ENCODE data around the gene GNB1L.
A peak's percentile ranks its signal among the peaks of the same experiment; 100 is the strongest.

The GNB1L gene

DNA sequence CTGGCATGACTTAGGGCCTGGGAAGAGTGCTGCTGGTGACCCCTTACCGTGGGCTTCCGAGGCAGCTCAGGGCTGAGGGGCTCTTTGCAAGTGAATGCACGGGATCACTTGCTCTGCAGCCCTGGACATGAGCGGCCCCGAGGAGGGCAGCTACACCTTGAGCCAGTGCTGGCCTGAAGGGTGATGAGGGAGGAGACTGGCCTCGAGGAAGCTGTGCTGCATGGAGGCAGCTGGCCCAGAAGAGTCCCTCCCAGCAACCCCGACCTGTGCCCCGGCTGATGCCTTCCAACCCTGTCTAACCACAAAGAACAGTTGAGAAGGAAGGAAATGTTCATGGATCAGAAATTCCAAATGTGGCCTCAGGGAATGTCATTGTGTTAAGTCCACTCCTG is 48.9 kb downstream of the GNB1L start:
- H3K9me3 ChIP-seq (ENCODE audit: control insufficient read depth, low read length), result no peaks in the 10 kb centered on the region
- H2BK5ac ChIP-seq (ENCODE audit: low read depth, low read length, poor library complexity, severe bottlenecking), result no peak overlapping the region
- no peak overlapping the region for H3K23ac ChIP-seq (ENCODE audit: low read length in 2 of 2)
- peaks cover 0 to 58% of the 10 kb centered on the region in 2 experiments for H3K36me3 ChIP-seq (ENCODE audit: control insufficient read depth in 1 of 2, insufficient read depth in 2 of 2, low read depth in 1 of 2, low read length in 2 of 2)
- no peak overlapping the region for H2AK5ac ChIP-seq (ENCODE audit: low read length, severe bottlenecking)
- no peak overlapping the region for H3K4ac ChIP-seq (ENCODE audit: low read depth in 1 of 2, low read length in 2 of 2)
- no peak overlapping the region for H4K91ac ChIP-seq (ENCODE audit: low read length)
- no peak overlapping the region for H3K14ac ChIP-seq (ENCODE audit: low read length in 2 of 2)
- no peak overlapping the region for H4K8ac ChIP-seq (ENCODE audit: low read length)
- H3K27me3 ChIP-seq (ENCODE audit: control insufficient read depth in 1 of 2, insufficient read depth in 1 of 2, low read length in 2 of 2), result no peaks in the 10 kb centered on the region
- no peak overlapping the region for H3K9ac ChIP-seq (ENCODE audit: low read length)
- H2BK120ac ChIP-seq (ENCODE audit: low read depth, low read length), result no peak overlapping the region
- no peak overlapping the region for H3K4me3 ChIP-seq (ENCODE audit: insufficient read depth in 1 of 2, low read depth in 1 of 2, low read length in 2 of 2)
- WGBS, result 90% methylated on average over 8 of the region's 8 CpGs
- H2BK15ac ChIP-seq (ENCODE audit: low read depth, poor library complexity, severe bottlenecking), result no peak overlapping the region
- H3K79me1 ChIP-seq (replicated peaks; ENCODE audit: low read length, poor library complexity, severe bottlenecking), result no peaks in the 10 kb centered on the region
- H3K4me1 ChIP-seq (ENCODE audit: control insufficient read depth, insufficient read depth, low read depth, low read length), result peaks cover 15% of the 10 kb centered on the region
- H2BK12ac ChIP-seq (ENCODE audit: low read length in 2 of 2), result no peak overlapping the region
- no peak overlapping the region for H3K18ac ChIP-seq (ENCODE audit: low read depth in 1 of 2, low read length in 2 of 2)
- no peak for DNase-seq
- H3K27ac ChIP-seq (ENCODE audit: low read length, poor library complexity, severe bottlenecking), result no peak overlapping the region
- no peak overlapping the region for H2AFZ ChIP-seq (ENCODE audit: low read depth, low read length)
- H3K4me2 ChIP-seq (ENCODE audit: low read length, poor library complexity, severe bottlenecking), result no peak overlapping the region

DNA sequence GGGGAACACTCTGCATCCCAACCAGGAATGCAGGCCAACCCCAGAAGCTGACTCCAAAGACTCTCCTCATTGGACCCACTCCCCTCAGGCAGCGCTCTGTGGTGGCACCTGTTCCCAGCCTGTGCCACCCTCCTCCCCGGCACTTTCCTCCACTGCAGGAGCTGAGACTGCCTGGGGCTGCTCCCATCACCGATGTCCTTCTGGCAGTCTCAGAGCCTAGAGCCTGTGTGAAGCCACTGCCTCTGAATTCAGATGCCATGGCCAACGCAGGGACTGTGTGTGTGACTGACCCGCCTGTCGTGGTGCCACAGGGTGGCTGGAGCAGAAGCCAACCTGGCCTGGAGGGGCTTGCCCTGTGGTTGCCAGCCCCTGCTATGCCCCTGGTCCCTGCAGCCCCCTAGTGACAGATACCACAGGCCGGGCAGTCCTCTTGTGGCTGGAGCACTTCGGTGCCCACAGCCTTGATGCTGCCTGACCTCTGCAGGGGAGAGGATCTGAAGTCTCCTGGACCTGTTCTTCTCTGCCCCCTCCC is 50.9 kb downstream of the GNB1L start:
- Histone ChIP-seq H3K4me1 (ENCODE audit: control insufficient read depth, insufficient read depth, low read depth, low read length) (peaks cover 22% of the 10 kb centered on the region), H3K9me3 (ENCODE audit: control insufficient read depth, low read length) (no peaks in the 10 kb centered on the region), H2BK120ac (ENCODE audit: low read depth, low read length) (no peak overlapping the region), H2AFZ (ENCODE audit: low read depth, low read length) (no peak overlapping the region), H3K27me3 (ENCODE audit: control insufficient read depth in 1 of 2, insufficient read depth in 1 of 2, low read length in 2 of 2) (no peaks in the 10 kb centered on the region), H3K14ac (ENCODE audit: low read length in 2 of 2) (no peak overlapping the region), H3K27ac (ENCODE audit: low read length, poor library complexity, severe bottlenecking) (no peak overlapping the region), H3K4me3 (ENCODE audit: insufficient read depth in 1 of 2, low read depth in 1 of 2, low read length in 2 of 2) (no peak overlapping the region), H4K91ac (ENCODE audit: low read length) (no peak overlapping the region), H2AK5ac (ENCODE audit: low read length, severe bottlenecking) (no peak overlapping the region), H3K23ac (ENCODE audit: low read length in 2 of 2) (no peak overlapping the region), H3K18ac (ENCODE audit: low read depth in 1 of 2, low read length in 2 of 2) (no peak overlapping the region), H3K79me1 (replicated peaks; ENCODE audit: low read length, poor library complexity, severe bottlenecking) (no peaks in the 10 kb centered on the region), H2BK12ac (ENCODE audit: low read length in 2 of 2) (no peak overlapping the region), H3K4me2 (ENCODE audit: low read length, poor library complexity, severe bottlenecking) (no peak overlapping the region), H4K8ac (ENCODE audit: low read length) (no peak overlapping the region), H3K36me3 (ENCODE audit: control insufficient read depth in 1 of 2, insufficient read depth in 2 of 2, low read depth in 1 of 2, low read length in 2 of 2) (peaks cover 0 to 71% of the 10 kb centered on the region in 2 experiments), H3K4ac (ENCODE audit: low read depth in 1 of 2, low read length in 2 of 2) (no peak overlapping the region), H2BK15ac (ENCODE audit: low read depth, poor library complexity, severe bottlenecking) (no peak overlapping the region), H3K9ac (ENCODE audit: low read length) (no peak overlapping the region), H2BK5ac (ENCODE audit: low read depth, low read length, poor library complexity, severe bottlenecking) (no peak overlapping the region)
- no peak for DNase-seq
- WGBS, result 96% methylated on average over 8 of the region's 8 CpGs

DNA sequence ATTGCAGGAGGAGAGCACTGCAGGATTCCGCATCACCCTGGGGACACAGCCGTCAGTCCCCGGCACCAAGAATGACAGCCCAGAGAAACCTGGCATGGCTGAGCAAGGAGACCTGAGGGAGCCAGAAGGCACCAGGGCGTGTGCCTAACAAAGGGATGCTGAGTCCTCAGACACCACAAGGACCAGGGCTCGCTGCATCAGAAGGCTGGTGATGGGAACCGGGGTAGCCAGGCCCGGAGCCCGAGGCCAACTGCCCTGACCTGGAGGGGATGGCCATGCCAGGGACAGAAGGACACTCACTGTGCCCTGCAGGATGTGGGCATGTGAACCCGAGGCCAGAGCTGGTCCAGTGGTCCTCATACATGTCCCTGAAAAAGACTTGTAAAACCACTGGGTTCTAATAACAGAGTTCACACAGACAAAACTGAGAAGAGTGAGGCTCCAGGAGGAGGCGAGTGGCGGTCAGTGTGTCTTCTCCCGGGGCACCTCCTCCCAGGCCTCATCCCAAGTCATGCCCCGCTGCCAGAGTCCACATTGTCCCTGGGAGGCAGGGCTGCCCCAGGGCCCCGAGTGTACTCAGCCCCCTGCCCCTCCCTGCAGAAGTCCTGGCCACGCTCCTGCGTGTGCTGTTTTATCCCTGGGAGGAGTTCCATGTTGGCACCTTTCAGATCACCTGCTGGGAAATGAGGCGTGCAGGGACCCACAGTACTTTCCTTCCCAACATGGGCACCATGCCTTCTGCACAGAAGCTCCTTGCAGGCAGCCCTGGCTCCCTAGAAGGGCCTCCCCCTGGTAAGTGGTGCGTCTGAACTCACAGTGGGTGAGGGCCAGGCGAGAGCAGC is 51.6 kb downstream of the GNB1L start:
- DNase-seq, result no peak
- H3K36me3 ChIP-seq (ENCODE audit: control insufficient read depth in 1 of 2, insufficient read depth in 2 of 2, low read depth in 1 of 2, low read length in 2 of 2), result peaks cover 0 to 74% of the 10 kb centered on the region in 2 experiments
- WGBS, result 98% methylated on average over 19 of the region's 19 CpGs
- H3K23ac ChIP-seq (ENCODE audit: low read length in 2 of 2), result no peak overlapping the region
- H3K14ac ChIP-seq (ENCODE audit: low read length in 2 of 2), result no peak overlapping the region
- H3K27ac ChIP-seq (ENCODE audit: low read length, poor library complexity, severe bottlenecking), result no peak overlapping the region
- H3K27me3 ChIP-seq (ENCODE audit: control insufficient read depth in 1 of 2, insufficient read depth in 1 of 2, low read length in 2 of 2), result no peaks in the 10 kb centered on the region
- H3K4me1 ChIP-seq (ENCODE audit: control insufficient read depth, insufficient read depth, low read depth, low read length), result peaks cover 26% of the 10 kb centered on the region
- no peak overlapping the region for H3K4ac ChIP-seq (ENCODE audit: low read depth in 1 of 2, low read length in 2 of 2)
- H2AK5ac ChIP-seq (ENCODE audit: low read length, severe bottlenecking), result no peak overlapping the region
- no peak overlapping the region for H3K18ac ChIP-seq (ENCODE audit: low read depth in 1 of 2, low read length in 2 of 2)
- no peak overlapping the region for H2AFZ ChIP-seq (ENCODE audit: low read depth, low read length)
- H2BK15ac ChIP-seq (ENCODE audit: low read depth, poor library complexity, severe bottlenecking), result no peak overlapping the region
- no peak overlapping the region for H3K4me3 ChIP-seq (ENCODE audit: insufficient read depth in 1 of 2, low read depth in 1 of 2, low read length in 2 of 2)
- no peak overlapping the region for H2BK120ac ChIP-seq (ENCODE audit: low read depth, low read length)
- H4K91ac ChIP-seq (ENCODE audit: low read length), result no peak overlapping the region
- no peak overlapping the region for H3K9ac ChIP-seq (ENCODE audit: low read length)
- no peak overlapping the region for H2BK5ac ChIP-seq (ENCODE audit: low read depth, low read length, poor library complexity, severe bottlenecking)
- no peak overlapping the region for H4K8ac ChIP-seq (ENCODE audit: low read length)
- H2BK12ac ChIP-seq (ENCODE audit: low read length in 2 of 2), result peak overlapping the region in 1 of 2 experiments; percentile 26
- no peaks in the 10 kb centered on the region for H3K79me1 ChIP-seq (replicated peaks; ENCODE audit: low read length, poor library complexity, severe bottlenecking)
- no peak overlapping the region for H3K4me2 ChIP-seq (ENCODE audit: low read length, poor library complexity, severe bottlenecking)
- no peaks in the 10 kb centered on the region for H3K9me3 ChIP-seq (ENCODE audit: control insufficient read depth, low read length)

DNA sequence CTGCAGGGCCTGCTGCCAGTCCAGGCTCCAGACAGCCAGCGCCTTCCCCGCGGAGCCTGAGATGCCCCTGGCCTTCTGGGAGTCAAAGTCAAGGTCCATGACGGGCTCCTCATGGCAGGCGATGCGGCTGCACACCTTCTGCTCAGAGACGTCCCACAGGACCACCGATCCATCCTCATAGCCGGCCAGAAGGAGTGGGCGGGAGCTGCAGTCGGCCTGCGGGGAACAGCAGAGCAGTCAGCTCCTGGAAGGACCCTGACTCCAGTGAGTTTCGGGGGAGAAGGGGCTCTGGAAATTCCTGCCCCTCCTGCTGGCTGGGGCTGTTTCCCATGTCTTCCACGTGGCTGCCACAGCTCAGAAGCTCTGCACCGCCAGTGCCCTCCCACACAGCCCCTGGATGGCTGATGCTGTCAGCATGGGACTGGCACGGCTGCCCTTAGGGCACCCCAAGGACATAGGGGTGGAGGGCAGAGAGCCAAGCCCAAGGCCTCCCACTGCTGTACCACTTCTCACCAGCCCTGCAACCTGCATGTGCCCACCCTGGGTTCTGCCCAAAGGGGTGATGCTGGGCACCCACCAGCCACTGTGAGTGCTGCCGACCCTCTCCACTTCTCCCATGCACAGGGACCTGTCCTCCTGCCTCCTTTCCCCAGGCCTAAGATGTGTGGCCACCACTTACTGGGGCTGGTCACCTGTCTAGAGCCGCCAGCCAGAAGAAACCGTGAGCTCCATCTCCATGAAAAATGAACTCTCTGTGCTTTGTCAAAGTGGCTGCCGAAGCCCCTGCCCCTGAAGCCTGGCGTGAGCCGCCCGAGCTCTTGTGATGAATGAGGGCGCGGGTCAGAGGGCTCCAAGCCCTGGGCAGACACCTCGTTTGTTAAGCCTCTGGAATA is 52.4 kb downstream of the GNB1L start:
- peaks cover 0 to 76% of the 10 kb centered on the region in 2 experiments for H3K36me3 ChIP-seq (ENCODE audit: control insufficient read depth in 1 of 2, insufficient read depth in 2 of 2, low read depth in 1 of 2, low read length in 2 of 2)
- WGBS, result 92% methylated on average over 26 of the region's 26 CpGs
- H3K4me3 ChIP-seq (ENCODE audit: insufficient read depth in 1 of 2, low read depth in 1 of 2, low read length in 2 of 2), result peak overlapping the region in 1 of 2 experiments; percentile 7
- peaks cover 26% of the 10 kb centered on the region for H3K4me1 ChIP-seq (ENCODE audit: control insufficient read depth, insufficient read depth, low read depth, low read length)
- DNase-seq, result no peak
- H3K23ac ChIP-seq (ENCODE audit: low read length in 2 of 2), result no peak overlapping the region
- no peak overlapping the region for H2AFZ ChIP-seq (ENCODE audit: low read depth, low read length)
- no peaks in the 10 kb centered on the region for H3K27me3 ChIP-seq (ENCODE audit: control insufficient read depth in 1 of 2, insufficient read depth in 1 of 2, low read length in 2 of 2)
- no peak overlapping the region for H2AK5ac ChIP-seq (ENCODE audit: low read length, severe bottlenecking)
- no peaks in the 10 kb centered on the region for H3K79me1 ChIP-seq (replicated peaks; ENCODE audit: low read length, poor library complexity, severe bottlenecking)
- peak overlapping the region in 1 of 2 experiments; percentile 13 for H3K4ac ChIP-seq (ENCODE audit: low read depth in 1 of 2, low read length in 2 of 2)
- no peak overlapping the region for H2BK5ac ChIP-seq (ENCODE audit: low read depth, low read length, poor library complexity, severe bottlenecking)
- no peak overlapping the region for H4K91ac ChIP-seq (ENCODE audit: low read length)
- H3K9ac ChIP-seq (ENCODE audit: low read length), result peak overlapping the region; percentile 27
- H4K8ac ChIP-seq (ENCODE audit: low read length), result no peak overlapping the region
- no peak overlapping the region for H3K18ac ChIP-seq (ENCODE audit: low read depth in 1 of 2, low read length in 2 of 2)
- H3K9me3 ChIP-seq (ENCODE audit: control insufficient read depth, low read length), result no peaks in the 10 kb centered on the region
- H2BK15ac ChIP-seq (ENCODE audit: low read depth, poor library complexity, severe bottlenecking), result no peak overlapping the region
- peak overlapping the region in 1 of 2 experiments; percentile 49 for H3K14ac ChIP-seq (ENCODE audit: low read length in 2 of 2)
- H2BK12ac ChIP-seq (ENCODE audit: low read length in 2 of 2), result no peak overlapping the region
- no peak overlapping the region for H3K27ac ChIP-seq (ENCODE audit: low read length, poor library complexity, severe bottlenecking)
- H3K4me2 ChIP-seq (ENCODE audit: low read length, poor library complexity, severe bottlenecking), result no peak overlapping the region
- H2BK120ac ChIP-seq (ENCODE audit: low read depth, low read length), result no peak overlapping the region
